T-helper 2 cell (primary cell): Measurements from ENCODE around the gene MYO1G.
"Not testable (repeated sequence)": the region's sequence is repeated elsewhere in the genome, so short reads cannot be mapped to it uniquely, and the experiment has no call there.

Experiments used
- DNase-seq, 5 experiments: peaks; one replicate each; pipeline versions ENCODE4 v3.0.0 to v3.0.0-alpha.2; 2012 to 2022

The MYO1G gene

DNA sequence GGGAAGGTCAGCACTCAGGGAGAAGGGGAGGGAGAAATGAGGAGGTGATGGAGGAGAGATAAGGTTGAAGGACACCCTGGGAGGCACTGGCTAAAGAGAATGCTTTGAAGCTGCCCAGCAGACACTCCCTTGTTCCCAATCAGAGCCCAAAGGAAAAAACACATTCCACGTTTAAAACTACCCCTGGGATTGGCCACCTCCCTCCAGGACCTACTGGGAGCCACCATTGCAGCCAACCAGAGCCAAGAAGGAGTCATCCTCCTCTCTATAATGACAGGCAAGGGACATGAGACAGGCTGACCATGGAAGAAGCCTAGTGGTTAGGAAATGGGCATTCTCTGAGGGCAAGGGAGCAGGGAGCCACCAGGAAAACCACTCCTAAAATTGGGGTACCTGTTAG is 43.8 kb downstream of the MYO1G start:
- DNase-seq: no peak

DNA sequence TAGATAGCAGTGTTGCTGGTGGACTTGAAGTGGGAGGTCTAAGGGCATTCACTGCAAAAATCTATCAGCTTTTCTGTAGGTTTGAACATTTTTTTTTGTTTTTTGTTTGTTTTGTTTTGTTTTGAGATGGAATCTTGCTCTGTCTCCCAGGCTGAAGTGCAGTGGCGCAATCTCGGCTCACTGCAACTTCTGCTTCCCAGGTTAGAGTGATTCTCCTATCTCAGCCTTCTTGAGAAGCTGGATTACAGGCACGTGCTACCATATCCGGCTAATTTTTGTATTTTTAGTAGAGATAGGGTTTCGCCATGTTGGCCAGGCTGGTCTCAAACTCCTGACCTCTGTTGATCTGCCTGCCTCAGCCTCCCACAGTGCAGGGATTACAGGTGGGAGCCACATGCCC is 44.3 kb downstream of the MYO1G start:
- DNase-seq: not testable (repeated sequence)

DNA sequence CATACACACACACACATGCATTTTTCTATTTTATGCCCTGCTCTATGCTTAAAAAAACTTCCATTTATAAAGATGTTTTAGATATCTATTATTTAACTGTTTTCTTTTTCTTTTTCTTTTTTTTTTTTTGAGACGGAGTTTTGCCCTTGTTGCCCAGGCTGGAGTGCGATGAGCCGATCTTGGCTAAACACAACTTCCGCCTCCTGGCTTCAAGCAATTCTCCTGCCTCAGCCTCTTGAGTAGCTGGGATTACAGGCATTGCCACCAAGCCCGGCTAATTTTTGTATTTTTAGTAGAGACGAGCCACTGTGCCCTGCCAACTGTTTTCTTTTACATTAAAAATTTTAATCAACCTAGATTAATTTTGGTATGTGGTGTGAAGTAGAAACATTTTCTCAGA is 47.9 kb downstream of the MYO1G start:
- DNase-seq: no peak

DNA sequence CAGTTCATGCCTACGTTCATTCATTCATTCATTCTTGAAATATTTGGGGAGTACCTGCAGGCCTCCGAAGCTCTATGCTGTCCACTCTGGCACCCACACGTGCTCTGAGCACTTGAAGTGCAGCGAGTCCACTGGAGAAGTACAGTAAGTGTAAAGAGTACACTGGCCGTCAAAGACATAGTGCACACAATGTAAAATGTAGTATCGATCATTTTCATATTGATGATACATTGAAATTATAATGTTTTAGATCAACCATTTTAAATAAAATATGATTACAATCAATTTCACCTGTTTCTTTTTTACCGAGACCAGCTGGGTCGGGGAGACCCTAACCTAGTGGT is 56.5 kb downstream of the MYO1G start:
- no peak for DNase-seq

DNA sequence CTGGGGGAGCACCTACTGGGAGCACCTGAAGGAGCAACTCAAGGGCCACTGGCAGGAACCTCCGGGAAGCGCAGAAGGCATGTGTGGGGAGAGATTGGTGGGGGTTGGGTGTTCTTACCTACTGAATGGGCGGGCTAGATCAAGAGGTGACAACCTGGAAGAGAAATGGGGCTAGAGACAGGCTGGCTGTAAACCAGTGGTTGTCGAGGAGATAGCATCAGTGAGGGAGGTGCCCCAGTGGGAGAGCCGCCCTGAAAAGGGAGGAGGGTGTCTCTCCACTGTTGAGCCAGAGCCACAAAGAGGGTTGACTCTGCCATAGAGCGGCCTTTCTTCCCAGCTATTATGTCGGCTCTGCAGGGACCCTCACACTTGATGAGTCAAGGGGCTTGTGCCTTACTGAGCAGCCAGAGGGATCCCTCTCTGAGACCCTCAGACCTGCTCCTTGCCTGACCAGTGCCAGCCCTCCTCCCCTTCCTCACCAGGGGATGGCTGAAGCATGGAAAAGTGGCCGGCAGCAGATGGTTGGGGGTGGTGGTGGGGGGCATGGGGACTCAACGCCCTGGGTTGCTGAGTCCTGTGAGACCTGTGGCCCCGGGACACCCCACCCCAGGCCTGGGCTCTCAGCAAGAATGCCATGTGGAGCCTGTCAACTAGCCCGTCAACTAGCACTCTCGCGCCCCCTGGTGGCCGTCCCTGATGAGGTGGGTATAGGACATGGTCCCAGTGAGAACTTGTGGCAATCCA is 57.0 kb downstream of the MYO1G start:
- DNase-seq: peak; percentile 77 to 96 (median 87)

DNA sequence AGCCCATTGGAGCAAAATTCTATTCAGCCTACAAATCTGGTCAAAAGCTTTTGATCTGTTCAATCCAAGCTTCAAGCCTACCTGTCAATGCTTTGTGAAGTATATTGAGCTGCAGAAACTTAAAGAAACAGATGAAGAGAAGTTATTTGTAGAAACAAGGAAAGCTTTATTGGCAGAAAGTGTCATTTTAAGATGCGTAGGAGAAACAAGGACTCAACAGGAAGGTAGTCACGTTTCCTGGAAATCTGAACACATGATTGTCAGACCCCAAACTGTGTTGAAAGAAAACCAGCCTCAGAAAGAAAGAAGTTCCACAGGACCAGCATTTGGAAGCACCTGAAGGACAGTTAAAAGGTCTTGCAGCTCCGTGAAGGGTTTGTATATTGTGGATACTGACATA is 58.7 kb downstream of the MYO1G start:
- DNase-seq: no peak

DNA sequence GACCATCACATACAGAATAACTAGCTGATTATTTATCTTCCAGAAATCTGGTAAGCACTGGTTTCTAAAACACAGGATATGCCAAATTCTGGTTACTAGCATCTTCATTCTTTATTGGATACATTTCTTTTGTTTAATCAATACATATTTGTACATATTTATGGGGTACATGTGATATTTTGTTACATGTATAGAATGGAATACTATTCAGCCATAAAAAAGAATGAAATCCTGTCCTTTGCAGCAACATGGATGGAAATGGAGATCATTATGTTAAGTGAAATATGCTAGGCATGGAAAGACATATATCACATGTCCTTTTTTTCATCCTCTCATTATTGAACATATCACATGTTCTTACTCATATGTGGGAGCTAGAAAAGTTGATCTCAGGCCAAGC is 60.8 kb downstream of the MYO1G start:
- DNase-seq: no peak

DNA sequence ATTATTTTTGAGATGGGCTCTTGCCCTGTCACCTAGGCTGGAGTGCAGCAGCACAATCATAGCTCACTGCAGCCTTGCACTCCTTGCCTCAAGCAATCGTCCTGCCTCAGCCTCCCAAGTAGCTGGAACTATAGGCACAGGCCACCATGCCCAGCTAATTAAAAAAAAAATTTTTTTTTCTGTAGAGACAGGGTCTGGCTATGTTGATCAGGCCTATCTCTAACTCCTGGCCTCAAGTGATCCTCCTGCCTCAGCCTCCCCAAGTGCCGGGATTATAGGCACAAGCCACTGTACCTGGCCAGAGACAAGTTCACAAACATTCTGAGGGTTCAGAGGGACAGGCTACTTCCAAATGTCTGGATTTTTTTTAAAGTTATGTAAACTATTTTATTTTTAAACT is 61.4 kb downstream of the MYO1G start:
- DNase-seq: no peak

DNA sequence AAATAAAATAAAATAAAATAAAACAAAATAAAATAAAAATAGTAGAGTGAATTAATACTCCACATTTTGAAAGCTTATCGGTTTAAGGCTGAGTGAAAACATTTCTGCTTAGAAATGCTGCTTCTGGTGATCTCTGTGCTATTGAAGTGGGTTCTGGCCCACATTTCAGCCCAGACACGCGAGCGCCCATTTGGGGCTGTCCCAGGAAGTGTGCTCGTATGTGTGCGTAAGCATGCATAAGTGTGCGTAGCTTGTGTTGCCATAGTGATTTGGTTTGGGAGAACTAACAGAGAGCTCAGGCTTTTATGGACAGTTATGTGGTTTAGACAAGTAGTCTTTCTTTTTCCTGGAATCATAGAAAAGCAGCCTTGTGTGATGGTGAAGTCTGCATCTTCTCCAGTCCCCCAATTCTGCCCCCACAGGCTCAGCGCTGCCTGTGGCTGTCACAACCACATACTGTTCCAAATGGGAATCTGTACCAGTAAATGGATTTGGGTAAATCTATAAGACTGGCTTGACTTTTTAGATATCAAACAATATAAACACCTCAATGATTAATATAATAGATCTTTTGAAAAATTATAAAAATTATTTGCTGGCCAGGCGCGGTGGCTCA is 63.7 kb downstream of the MYO1G start:
- peak in 4 of 5 experiments; percentile 44 to 85 (median 64) for DNase-seq

DNA sequence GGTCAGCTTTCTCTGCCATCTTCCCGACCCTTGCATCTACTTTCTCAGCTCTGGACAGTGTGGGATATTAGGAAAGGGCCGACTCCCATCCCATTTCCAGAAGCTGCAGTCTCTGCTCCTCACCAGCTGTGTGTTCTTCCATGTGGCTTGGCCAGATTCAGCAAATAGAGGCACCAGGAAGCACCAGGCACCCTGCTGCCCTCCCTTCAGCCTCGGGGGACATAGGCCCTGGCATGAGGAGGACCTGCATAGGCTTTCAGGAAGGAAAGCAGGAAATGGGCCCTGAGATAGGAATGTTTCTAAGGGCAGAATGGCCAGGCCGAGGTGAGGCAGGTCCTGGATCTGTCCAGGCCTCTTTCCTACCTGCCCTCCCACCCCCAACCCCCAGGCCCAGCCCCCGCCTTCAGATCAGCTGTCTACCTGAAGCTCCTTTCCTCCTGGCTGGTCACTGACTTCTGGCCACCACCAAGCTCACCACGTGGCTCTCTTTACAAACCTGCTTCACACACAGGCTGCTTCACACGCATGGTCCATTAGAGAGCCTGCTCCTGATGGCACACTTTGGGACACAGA is 66.0 kb downstream of the MYO1G start:
- DNase-seq: no peak
